Stimulated activated CD8-positive, alpha-beta memory T cell treated with anti-CD3 and anti-CD28 coated beads, Interleukin-7, amount 100 ng/mL, for 48 hours (primary cell): Measurements from ENCODE around the gene XPO1.
"Not testable (repeated sequence)": the region's sequence is repeated elsewhere in the genome, so short reads cannot be mapped to it uniquely, and the experiment has no call there.

Source experiments
- DNase-seq, 2 donors: peaks; one replicate each; pipeline ENCODE4 v3.0.0-alpha.2; 2020; ENCODE audit warnings: low read depth in 1 of 2; ENCODE audit errors: extremely low read depth in 1 of 2

The XPO1 gene

GRCh38 chr2:61470122-61470951 is 67.8 kb downstream of the XPO1 start:
- peak; percentile 70 to 78 for DNase-seq

- DNase-seq, result no peak
Measured at GRCh38 chr2:61469424-61470121, 68.6 kb downstream of the XPO1 start.

GRCh38 chr2:61468231-61468630 is 69.9 kb downstream of the XPO1 start:
- not testable (repeated sequence) for DNase-seq

DNA sequence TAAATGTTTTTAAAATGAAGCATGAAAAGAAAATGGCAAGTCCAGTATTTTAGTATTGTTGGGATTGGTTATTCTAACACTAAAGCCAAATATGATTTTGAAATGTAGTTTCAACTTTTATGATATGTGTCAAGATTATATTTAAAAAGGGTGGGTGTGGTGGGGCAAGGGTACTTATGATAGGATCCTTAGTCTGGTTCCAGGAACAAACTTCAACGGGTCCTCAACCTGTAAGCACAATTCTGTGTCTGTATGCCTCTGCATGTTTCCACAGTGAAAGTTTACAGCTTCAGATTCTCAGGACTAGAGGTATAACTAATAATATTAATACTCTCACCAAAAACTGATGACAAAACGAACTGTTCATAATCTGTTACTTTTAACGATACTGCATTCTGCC is 73.1 kb downstream of the XPO1 start:
- DNase-seq, result no peak

- DNase-seq, result no peak
Measured at GRCh38 chr2:61463769-61464475, 74.2 kb downstream of the XPO1 start.

- DNase-seq, result no peak
Measured at GRCh38 chr2:61461404-61461803, 76.8 kb downstream of the XPO1 start.

GRCh38 chr2:61460163-61460562 is 78.0 kb downstream of the XPO1 start:
- no peak for DNase-seq

DNA sequence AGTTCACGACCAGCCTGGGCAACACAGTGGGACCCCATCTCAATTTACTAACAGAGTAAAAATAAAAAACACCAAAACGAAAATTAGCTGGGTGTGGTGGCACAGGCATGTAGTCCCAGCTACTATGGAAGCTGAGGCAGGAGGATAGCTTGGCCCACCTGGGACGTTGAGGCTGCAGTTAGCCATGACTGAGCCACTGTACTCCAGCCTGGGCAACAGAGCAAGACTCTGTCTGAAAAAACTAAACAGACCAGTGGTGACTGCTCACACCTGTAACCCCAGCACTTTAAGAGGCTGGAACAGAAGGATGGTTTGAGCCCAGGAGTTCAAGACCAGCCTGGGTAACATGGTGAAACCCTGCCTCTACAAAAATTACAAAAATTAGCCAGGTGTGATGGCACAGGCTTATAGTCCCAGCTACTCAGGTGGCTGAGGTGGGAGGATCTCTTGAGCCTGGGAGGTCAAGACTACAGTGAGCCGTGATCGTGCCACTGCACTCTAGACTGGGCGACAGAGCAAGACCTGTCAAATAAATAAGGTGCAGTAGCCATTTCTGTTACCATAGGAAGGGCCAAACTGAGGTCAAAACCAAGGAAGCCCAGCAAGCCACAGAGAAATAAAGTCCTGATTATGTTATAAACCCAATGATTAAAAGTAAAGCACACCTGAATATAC is 81.3 kb downstream of the XPO1 start:
- DNase-seq, result no peak

GRCh38 chr2:61456070-61456745 is 81.9 kb downstream of the XPO1 start:
- DNase-seq, result no peak

DNA sequence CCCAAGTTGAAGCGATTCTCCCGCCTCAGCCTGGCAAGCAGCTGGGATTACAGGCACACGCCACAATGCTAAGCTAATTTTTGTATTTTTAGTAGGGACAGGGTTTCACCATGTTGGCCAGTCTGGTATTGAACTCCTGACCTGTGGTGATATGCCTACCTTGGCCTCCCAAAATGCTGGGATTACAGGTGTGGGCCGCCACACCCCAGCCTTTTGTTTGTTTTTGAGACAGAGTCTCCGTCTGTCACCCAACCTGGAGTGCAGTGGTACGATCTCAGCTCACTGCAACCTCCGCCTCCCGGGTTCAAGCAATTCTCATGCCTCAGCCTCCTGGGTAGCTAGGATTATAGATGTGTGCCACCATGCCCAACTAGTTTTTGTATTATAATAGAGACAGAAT is 83.2 kb downstream of the XPO1 start:
- not testable (repeated sequence) for DNase-seq

- no peak for DNase-seq
Measured at GRCh38 chr2:61454383-61454782, 83.8 kb downstream of the XPO1 start.

- no peak for DNase-seq
Measured at GRCh38 chr2:61452392-61452791, 85.8 kb downstream of the XPO1 start.

DNA sequence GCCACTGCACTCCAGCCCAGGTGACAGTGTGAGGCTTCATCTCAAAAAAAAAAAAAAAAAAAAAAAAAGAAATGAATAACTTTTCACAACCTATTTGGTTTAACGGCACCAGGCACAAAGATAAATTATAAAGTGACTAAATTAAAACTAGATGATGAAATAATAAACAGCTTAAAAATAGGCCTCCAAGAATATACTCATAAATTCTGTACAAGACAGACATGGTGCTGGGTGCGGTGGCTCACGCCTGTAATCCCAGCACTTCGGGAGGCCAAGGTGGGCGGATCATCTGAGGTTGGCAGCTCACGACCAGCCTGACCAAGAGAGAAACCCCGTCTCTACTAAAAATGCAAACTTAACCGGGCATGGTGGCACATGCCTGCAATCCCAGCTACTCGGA is 87.0 kb downstream of the XPO1 start:
- no peak for DNase-seq

DNA sequence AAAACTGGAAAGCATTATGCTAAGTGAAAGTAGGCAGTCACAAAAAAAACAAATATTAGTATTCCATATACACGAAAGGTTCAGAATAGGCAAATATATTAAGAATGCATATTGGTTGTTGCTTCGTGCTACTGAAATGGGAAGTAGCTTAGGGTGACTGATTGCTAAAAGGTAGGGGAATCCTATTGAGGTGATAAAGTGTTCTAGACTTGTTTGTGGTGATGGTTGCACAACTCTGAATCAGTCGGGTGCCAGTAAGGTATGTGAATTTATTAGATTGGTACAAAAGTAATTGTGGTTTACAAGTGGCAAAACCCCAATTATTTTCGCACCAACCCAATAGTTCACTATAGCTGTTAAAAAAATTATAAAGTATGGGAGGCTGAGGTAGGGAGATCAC is 88.0 kb downstream of the XPO1 start:
- DNase-seq, result no peak

DNA sequence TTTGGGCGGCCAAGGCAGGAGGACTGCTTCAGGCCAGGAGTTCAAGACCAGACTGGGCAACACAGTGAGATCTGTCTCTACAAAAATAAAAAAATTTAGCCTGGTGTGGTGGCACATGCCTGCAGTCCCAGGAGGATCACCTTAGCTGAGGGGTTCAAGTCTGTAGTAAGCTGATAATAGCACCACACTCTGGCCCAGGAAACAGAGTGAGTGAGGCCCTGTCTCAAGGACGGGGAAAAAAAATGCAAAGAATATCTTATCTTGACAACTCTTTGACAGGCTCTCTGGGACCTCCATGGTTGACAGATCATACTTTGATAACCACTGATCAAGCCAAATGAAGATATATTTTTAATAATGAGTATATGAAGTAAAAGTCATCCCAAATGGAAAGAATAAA is 89.9 kb downstream of the XPO1 start:
- DNase-seq, result no peak

GRCh38 chr2:61446971-61447370 is 91.2 kb downstream of the XPO1 start:
- DNase-seq, result not testable (repeated sequence)

DNA sequence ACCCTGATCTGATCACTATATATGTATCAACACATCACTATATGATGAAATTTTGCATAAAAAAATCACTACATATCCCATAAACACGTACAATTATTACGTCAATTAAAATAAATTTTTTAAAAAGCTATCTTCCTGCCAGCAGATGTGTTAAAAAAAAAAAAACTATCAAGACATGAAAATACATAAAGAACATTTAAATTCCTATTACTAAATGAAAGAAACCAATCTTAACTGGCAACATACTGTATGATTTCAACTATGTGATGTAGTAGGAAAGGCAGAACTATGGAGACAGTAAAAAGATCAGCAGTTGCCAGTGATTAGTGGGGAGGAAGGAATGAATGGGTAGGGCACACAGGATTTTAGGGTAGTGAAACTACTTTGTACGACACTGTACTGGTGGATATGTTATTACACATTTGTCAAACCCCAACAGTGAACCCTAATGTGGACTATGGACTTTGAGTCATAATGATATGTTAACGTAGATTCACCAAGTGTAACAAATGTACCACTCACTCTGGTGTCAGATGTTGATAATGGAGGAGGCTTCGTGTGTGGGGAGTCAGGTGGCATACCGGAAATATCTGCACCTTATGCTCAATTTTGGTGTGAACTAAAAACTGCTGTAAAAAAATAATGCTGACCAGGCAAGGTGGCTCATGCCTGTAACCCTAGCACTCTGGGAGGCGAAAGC is 94.7 kb downstream of the XPO1 start:
- DNase-seq, result no peak

- DNase-seq, result no peak
Measured at GRCh38 chr2:61439241-61440002, 98.7 kb downstream of the XPO1 start.

GRCh38 chr2:61438670-61439069 is 99.5 kb downstream of the XPO1 start:
- no peak for DNase-seq
